Tibial nerve (tissue), 3 donors: ENCODE data around the gene TUBB1.

Experiments used
- CTCF ChIP-seq, 5 experiments: fragments of 200-600 bp in 3 of 5; fragments of 450-650 bp in 2 of 5; sonication (generic) in 3 of 5; IDR thresholded peaks; one replicate each; pipeline ENCODE4 v1.5.1; 2016 to 2019; ENCODE audit warnings: antibody characterized with exemption in 5 of 5, mild to moderate bottlenecking in 3 of 5, moderate library complexity in 2 of 5
- POLR2A ChIP-seq, 2 donors: fragments of 450-650 bp; IDR thresholded peaks; one replicate each; pipeline ENCODE4 v1.6.1; 2017; ENCODE audit warnings: antibody characterized with exemption in 2 of 2, mild to moderate bottlenecking in 2 of 2, moderate library complexity in 2 of 2

GRCh38 chr20:59025511-59025910 lies 6.3 kb downstream of the TUBB1 start:
- TF ChIP-seq POLR2A (IDR thresholded peaks at IDR 0.05) (no peak), CTCF (IDR thresholded peaks at IDR 0.05) (no peak)
